ENCODE data around the gene ZNF211. TPM values are rescaled to one million over a fixed set of nuclear protein-coding genes. Genes with fewer than 3 reads are reported as not detected.

Gene ZNF211
- total RNA-seq, 1 experiment from 2014 or later: 12.9 TPM

DNA sequence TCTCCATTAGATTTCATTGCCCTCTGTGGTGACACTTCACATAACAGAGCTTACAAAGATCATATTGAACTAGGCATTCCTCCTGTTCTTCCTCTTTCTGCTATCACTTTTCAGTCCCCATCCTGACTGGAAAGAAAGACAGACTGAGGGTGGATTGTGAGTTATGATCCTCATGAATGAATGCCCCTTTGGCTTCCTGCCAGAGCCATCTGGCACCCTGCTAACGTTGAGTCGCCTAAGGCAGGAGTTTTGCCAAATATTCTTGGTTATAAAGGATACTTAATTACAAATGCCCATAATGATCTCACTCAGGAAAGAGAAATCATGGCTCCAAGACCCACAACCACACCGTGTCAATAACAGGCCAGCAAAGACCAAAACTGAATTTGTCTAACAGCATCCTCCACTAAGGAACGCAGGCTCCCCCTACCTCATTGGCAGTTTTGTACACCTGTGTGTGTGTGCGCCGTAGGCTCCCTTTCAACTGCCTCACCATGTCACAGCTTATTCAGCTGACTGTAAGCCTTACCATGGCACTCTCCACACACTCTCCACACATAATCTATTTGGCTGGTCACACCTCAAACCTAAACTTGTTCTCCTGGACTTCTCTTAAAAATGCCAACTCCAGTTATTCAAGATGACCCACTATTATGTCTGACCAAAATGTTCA lies 15.5 kb downstream of the ZNF211 start:
- Histone ChIP-seq H3K79me1 (ENCODE audit: insufficient read depth, low read depth, low read length, poor library complexity, severe bottlenecking) (no peaks in the 10 kb centered on the region), H2BK15ac (ENCODE audit: low read depth, low read length) (no peak overlapping the region), H3K14ac (ENCODE audit: insufficient read depth, low read length) (no peak overlapping the region), H3K79me2 (ENCODE audit: insufficient read depth, low read length) (no peaks in the 10 kb centered on the region), H3K4ac (ENCODE audit: low read depth, low read length) (no peak overlapping the region), H3K9me3 (ENCODE audit: control insufficient read depth, low read depth, low read length) (no peaks in the 10 kb centered on the region), H3K9ac (ENCODE audit: extremely low read depth, insufficient read length, low read length) (no peak overlapping the region), H2BK120ac (ENCODE audit: low read depth, low read length, poor library complexity, severe bottlenecking) (no peak overlapping the region), H2BK12ac (ENCODE audit: insufficient read length, low read depth, low read length) (no peak overlapping the region), H3K4me1 (ENCODE audit: insufficient read depth, low read length) (peaks cover 4% of the 10 kb centered on the region; the same call in 1 of the 2 replicates), H3K56ac (ENCODE audit: insufficient read length, low read depth, low read length) (no peak overlapping the region), H2AK5ac (ENCODE audit: insufficient read length, low read length) (no peak overlapping the region), H2AFZ (ENCODE audit: low read length) (no peak overlapping the region), H3K27me3 (ENCODE audit: insufficient read depth, low read length) (no peaks in the 10 kb centered on the region), H3K27ac (ENCODE audit: insufficient read length, low read depth, low read length) (no peak overlapping the region), H2BK5ac (ENCODE audit: insufficient read length, low read length) (no peak overlapping the region), H2BK20ac (ENCODE audit: low read depth, low read length, poor library complexity, severe bottlenecking) (no peak overlapping the region), H3K23ac (ENCODE audit: insufficient read length, low read depth, low read length) (no peak overlapping the region), H4K20me1 (ENCODE audit: control insufficient read depth, insufficient read depth, insufficient read length) (no peaks in the 10 kb centered on the region), H3K4me2 (ENCODE audit: insufficient read depth, insufficient read length, low read length) (no peak overlapping the region), H3K23me2 (ENCODE audit: insufficient read length, low read depth, low read length, poor library complexity, severe bottlenecking) (no peaks in the 10 kb centered on the region), H3K18ac (ENCODE audit: insufficient read length, low read depth, low read length) (no peak overlapping the region), H4K91ac (ENCODE audit: insufficient read length, low read depth, low read length) (no peak overlapping the region), H4K5ac (ENCODE audit: insufficient read length, low read depth, low read length) (no peak overlapping the region), H4K8ac (replicated peaks; ENCODE audit: insufficient read length, low read depth, low read length) (no peak overlapping the region), H3T11ph (ENCODE audit: low read length) (no peak overlapping the region)
- Mint-ChIP-seq H3K4me1 (peaks cover 5 to 6% of the 10 kb centered on the region in 2 experiments; a peak in 3 of 4 replicates), H3K27ac (no peak overlapping the region), H3K36me3 (ENCODE audit: insufficient read depth in 1 of 3, low read depth in 3 of 3) (peaks cover 0 to 2% (median under 1%) of the 10 kb centered on the region in 3 experiments; a peak in 4 of 7 replicates), H3K9me3 (peaks cover 0 to 10% of the 10 kb centered on the region in 2 experiments; a peak in 4 of 5 replicates), H3K27me3 (ENCODE audit: low read depth) (peaks cover 22% of the 10 kb centered on the region), H3K4me3 (no peak overlapping the region)
- no CpG with 5 or more reads among the region's 6 CpGs for WGBS (ENCODE audit: extremely low coverage, insufficient read length, low lambda C conversion rate)
- DNase-seq: no peak
- TF ChIP-seq, protein P1, sequence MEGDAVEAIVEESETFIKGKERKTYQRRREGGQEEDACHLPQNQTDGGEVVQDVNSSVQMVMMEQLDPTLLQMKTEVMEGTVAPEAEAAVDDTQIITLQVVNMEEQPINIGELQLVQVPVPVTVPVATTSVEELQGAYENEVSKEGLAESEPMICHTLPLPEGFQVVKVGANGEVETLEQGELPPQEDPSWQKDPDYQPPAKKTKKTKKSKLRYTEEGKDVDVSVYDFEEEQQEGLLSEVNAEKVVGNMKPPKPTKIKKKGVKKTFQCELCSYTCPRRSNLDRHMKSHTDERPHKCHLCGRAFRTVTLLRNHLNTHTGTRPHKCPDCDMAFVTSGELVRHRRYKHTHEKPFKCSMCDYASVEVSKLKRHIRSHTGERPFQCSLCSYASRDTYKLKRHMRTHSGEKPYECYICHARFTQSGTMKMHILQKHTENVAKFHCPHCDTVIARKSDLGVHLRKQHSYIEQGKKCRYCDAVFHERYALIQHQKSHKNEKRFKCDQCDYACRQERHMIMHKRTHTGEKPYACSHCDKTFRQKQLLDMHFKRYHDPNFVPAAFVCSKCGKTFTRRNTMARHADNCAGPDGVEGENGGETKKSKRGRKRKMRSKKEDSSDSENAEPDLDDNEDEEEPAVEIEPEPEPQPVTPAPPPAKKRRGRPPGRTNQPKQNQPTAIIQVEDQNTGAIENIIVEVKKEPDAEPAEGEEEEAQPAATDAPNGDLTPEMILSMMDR (conservative IDR thresholded peaks at IDR 0.05): no peak
